HG03558 (cell line): Measurements from ENCODE around the gene CABLES1.

Source experiments
- ATAC-seq: cut with Tn5 transposase; IDR thresholded peaks from one replicate; pipeline ENCODE4 v1.9.1; 2021; ENCODE audit warnings: moderate number of reproducible peaks; ENCODE audit not compliant: unreplicated experiment; ENCODE audit errors: extremely low read depth

The CABLES1 gene

GRCh38 chr18:23163786-23164533, 28.7 kb downstream of the CABLES1 start:
- ATAC-seq = no peak

- no peak for ATAC-seq
These were observed 30.2 kb downstream of the CABLES1 start for GRCh38 chr18:23165271-23166068.

GRCh38 chr18:23166891-23167541, 31.7 kb downstream of the CABLES1 start:
- no peak for ATAC-seq

GRCh38 chr18:23169673-23170044, 34.4 kb downstream of the CABLES1 start:
- no peak for ATAC-seq

- no peak for ATAC-seq
These were observed 34.9 kb downstream of the CABLES1 start for GRCh38 chr18:23170137-23170536.

GRCh38 chr18:23171581-23172156, 36.4 kb downstream of the CABLES1 start:
- ATAC-seq = no peak

GRCh38 chr18:23172591-23173380, 37.5 kb downstream of the CABLES1 start:
- ATAC-seq = no peak

GRCh38 chr18:23173912-23174311, 38.6 kb downstream of the CABLES1 start:
- no peak for ATAC-seq

GRCh38 chr18:23176701-23177432, 41.6 kb downstream of the CABLES1 start:
- no peak for ATAC-seq

GRCh38 chr18:23177433-23178072, 42.3 kb downstream of the CABLES1 start:
- ATAC-seq = no peak

GRCh38 chr18:23178201-23178600, 42.9 kb downstream of the CABLES1 start:
- ATAC-seq = no peak

GRCh38 chr18:23178661-23179081, 43.4 kb downstream of the CABLES1 start:
- ATAC-seq = no peak

- no peak for ATAC-seq
These were observed 44.1 kb downstream of the CABLES1 start for GRCh38 chr18:23179416-23179815.

- no peak for ATAC-seq
These were observed 46.3 kb downstream of the CABLES1 start for GRCh38 chr18:23181547-23181946.

GRCh38 chr18:23182606-23183005, 47.3 kb downstream of the CABLES1 start:
- no peak for ATAC-seq

GRCh38 chr18:23183411-23184150, 48.3 kb downstream of the CABLES1 start:
- ATAC-seq = no peak

GRCh38 chr18:23186781-23187180, 51.5 kb downstream of the CABLES1 start:
- ATAC-seq = no peak

- no peak for ATAC-seq
These were observed 52.9 kb downstream of the CABLES1 start for GRCh38 chr18:23188068-23188760.
